Measurements from ENCODE around the gene TP73. TPM values are rescaled to one million over a fixed set of nuclear protein-coding genes. Genes with fewer than 3 reads are reported as not detected.

TP73 gene
- total RNA-seq, 5 donors from 2014 or later (not counting 1 experiment from before 2014, with no cell fraction given): 0.12 to 0.21 (median 0.18) TPM; not detected in 1

DNA sequence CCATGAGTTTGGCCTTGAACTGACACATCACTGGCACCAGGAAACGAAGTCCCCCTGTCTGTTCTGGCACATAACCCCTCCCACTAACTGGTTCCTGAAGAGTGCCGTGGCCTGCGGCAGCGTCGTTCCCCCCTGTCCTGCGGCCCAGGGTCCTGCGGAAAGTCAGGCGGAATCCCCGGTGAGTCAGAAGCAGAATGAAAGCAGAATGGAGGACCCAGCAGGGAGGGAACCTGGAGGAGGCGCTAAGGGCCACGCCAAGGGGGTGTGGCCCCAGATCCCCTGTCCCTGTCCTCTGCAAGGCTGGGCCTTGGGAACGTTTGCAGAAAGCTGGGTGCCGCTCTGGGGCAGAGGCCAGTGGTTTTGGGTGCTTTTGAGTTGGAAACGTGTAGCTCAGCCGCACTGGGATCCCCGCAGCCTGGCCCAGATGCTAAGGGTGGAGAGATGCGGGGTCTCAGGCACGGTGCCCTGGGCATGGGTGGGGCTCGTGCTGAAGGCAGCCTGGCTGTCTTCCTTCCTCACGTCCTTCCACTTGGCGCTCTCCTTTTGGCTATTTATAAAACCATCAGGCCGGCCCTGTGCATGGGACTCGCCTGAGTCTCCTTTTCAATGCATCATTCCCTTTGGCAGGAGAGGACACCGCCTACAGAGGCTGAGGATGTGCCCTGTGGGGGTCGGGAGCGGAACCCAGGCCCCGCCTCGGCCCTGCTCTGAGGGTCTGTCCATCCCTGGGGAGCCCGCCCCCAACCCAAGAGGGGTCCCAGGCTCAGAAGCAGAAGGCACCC is 36.2 kb downstream of the TP73 start:
- Histone ChIP-seq H3K27ac (ENCODE audit: low read length) (no peak overlapping the region), H3K4me1 (ENCODE audit: control insufficient read depth in 1 of 2, extremely low read depth in 1 of 2, insufficient read depth in 2 of 2, low read length in 2 of 2) (no peaks in the 10 kb centered on the region), H3K9me3 (no peaks in the 10 kb centered on the region), H3K36me3 (ENCODE audit: control insufficient read depth in 2 of 2, extremely low read depth in 1 of 2, insufficient read depth in 1 of 2, low read length in 1 of 2) (no peaks in the 10 kb centered on the region), H3K4me3 (ENCODE audit: control insufficient read depth in 1 of 2, extremely low read depth in 1 of 2, low read length in 1 of 2) (no peak overlapping the region), H3K27me3 (replicated peaks in 1 of 2; ENCODE audit: control insufficient read depth in 2 of 2, extremely low read depth in 1 of 2, insufficient read depth in 2 of 2, low read length in 1 of 2) (peaks cover 0 to 47% of the 10 kb centered on the region in 2 experiments)
- Mint-ChIP-seq H3K4me3 (no peak overlapping the region), H3K27ac (no peak overlapping the region), H3K27me3 (peaks cover 0 to 5% of the 10 kb centered on the region in 2 donors), H3K9me3 (no peaks in the 10 kb centered on the region), H3K36me3 (no peaks in the 10 kb centered on the region), H3K4me1 (no peaks in the 10 kb centered on the region)
- no peak for ATAC-seq (replicated peaks in 1 of 4)
- CTCF ChIA-PET: no interaction called here
- WGBS (ENCODE audit: insufficient coverage): 56% methylated on average over 24 of the region's 29 CpGs
- POLR2A ChIA-PET: no interaction called here
- no peak for DNase-seq

- Histone ChIP-seq H3K4me1 (ENCODE audit: control insufficient read depth in 1 of 2, extremely low read depth in 1 of 2, insufficient read depth in 2 of 2, low read length in 2 of 2) (no peaks in the 10 kb centered on the region), H3K4me3 (ENCODE audit: control insufficient read depth in 1 of 2, extremely low read depth in 1 of 2, low read length in 1 of 2) (no peak overlapping the region), H3K27ac (ENCODE audit: low read length) (no peak overlapping the region), H3K36me3 (ENCODE audit: control insufficient read depth in 2 of 2, extremely low read depth in 1 of 2, insufficient read depth in 1 of 2, low read length in 1 of 2) (no peaks in the 10 kb centered on the region), H3K9me3 (no peaks in the 10 kb centered on the region), H3K27me3 (replicated peaks in 1 of 2; ENCODE audit: control insufficient read depth in 2 of 2, extremely low read depth in 1 of 2, insufficient read depth in 2 of 2, low read length in 1 of 2) (peaks cover 0 to 40% of the 10 kb centered on the region in 2 experiments)
- POLR2A ChIA-PET: no interaction called here
- Mint-ChIP-seq H3K36me3 (no peaks in the 10 kb centered on the region), H3K4me1 (no peaks in the 10 kb centered on the region), H3K9me3 (no peaks in the 10 kb centered on the region), H3K4me3 (no peak overlapping the region), H3K27me3 (peaks cover 0 to 4% of the 10 kb centered on the region in 2 donors), H3K27ac (no peak overlapping the region)
- WGBS (ENCODE audit: insufficient coverage): 63% methylated on average over 11 of the region's 19 CpGs
- DNase-seq (no peak), ATAC-seq (replicated peaks in 1 of 4) (no peak)
- CTCF ChIA-PET: no interaction called here
These were observed 36.9 kb downstream of the TP73 start for GRCh38 chr1:3689138-3689750.

DNA sequence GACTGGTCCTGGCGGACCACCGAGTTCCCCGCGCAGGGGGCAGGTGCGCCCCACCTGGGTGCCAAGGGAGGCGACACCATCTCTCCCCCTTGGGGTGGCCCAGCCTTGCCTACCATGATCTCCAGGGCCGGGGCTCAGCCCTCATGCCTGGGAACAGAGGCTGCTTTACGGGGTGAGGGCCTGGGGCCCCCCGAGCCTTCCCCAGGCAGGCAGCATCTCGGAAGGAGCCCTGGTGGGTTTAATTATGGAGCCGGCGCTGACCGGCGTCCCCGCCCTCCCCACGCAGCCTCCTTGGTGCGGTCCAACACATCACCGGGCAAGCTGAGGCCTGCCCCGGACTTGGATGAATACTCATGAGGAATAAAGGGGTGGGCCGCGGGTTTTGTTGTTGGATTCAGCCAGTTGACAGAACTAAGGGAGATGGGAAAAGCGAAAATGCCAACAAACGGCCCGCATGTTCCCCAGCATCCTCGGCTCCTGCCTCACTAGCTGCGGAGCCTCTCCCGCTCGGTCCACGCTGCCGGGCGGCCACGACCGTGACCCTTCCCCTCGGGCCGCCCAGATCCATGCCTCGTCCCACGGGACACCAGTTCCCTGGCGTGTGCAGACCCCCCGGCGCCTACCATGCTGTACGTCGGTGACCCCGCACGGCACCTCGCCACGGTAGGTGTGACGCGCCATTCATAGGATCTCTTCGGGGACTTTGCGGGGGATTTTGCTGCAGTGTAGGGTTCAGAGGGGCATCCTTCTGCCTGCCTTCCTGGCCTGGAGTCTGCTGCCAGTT is 38.2 kb downstream of the TP73 start:
- Histone ChIP-seq H3K4me3 (ENCODE audit: control insufficient read depth in 1 of 2, extremely low read depth in 1 of 2, low read length in 1 of 2) (no peak overlapping the region), H3K27ac (ENCODE audit: low read length) (no peak overlapping the region), H3K36me3 (ENCODE audit: control insufficient read depth in 2 of 2, extremely low read depth in 1 of 2, insufficient read depth in 1 of 2, low read length in 1 of 2) (no peaks in the 10 kb centered on the region), H3K27me3 (replicated peaks in 1 of 2; ENCODE audit: control insufficient read depth in 2 of 2, extremely low read depth in 1 of 2, insufficient read depth in 2 of 2, low read length in 1 of 2) (peaks cover 0 to 36% of the 10 kb centered on the region in 2 experiments), H3K4me1 (ENCODE audit: control insufficient read depth in 1 of 2, extremely low read depth in 1 of 2, insufficient read depth in 2 of 2, low read length in 2 of 2) (peaks cover 0 to 2% of the 10 kb centered on the region in 2 experiments), H3K9me3 (no peaks in the 10 kb centered on the region)
- H3K4me3 Mint-ChIP-seq: no peak overlapping the region
- 95% methylated on average over 35 of the region's 50 CpGs for WGBS (ENCODE audit: insufficient coverage)
- no peak overlapping the region for H3K27ac Mint-ChIP-seq
- no peaks in the 10 kb centered on the region for H3K9me3 Mint-ChIP-seq
- CTCF ChIA-PET: no interaction called here
- POLR2A ChIA-PET: no interaction called here
- no peak for DNase-seq
- no peaks in the 10 kb centered on the region for H3K4me1 Mint-ChIP-seq
- no peak for ATAC-seq (replicated peaks in 1 of 4)
- no peaks in the 10 kb centered on the region for H3K36me3 Mint-ChIP-seq
- H3K27me3 Mint-ChIP-seq: peaks cover 0 to 2% of the 10 kb centered on the region in 2 donors

- peaks cover 0 to 2% (median 0%) of the 10 kb centered on the region in 3 donors for H3K4me1 Mint-ChIP-seq
- Histone ChIP-seq H3K27ac (ENCODE audit: low read length) (no peak overlapping the region), H3K4me1 (ENCODE audit: control insufficient read depth in 1 of 2, extremely low read depth in 1 of 2, insufficient read depth in 2 of 2, low read length in 2 of 2) (peaks cover 0 to 8% of the 10 kb centered on the region in 2 experiments), H3K9me3 (no peaks in the 10 kb centered on the region), H3K27me3 (replicated peaks in 1 of 2; ENCODE audit: control insufficient read depth in 2 of 2, extremely low read depth in 1 of 2, insufficient read depth in 2 of 2, low read length in 1 of 2) (peaks cover 0 to 39% of the 10 kb centered on the region in 2 experiments), H3K4me3 (ENCODE audit: control insufficient read depth in 1 of 2, extremely low read depth in 1 of 2, low read length in 1 of 2) (no peak overlapping the region), H3K36me3 (ENCODE audit: control insufficient read depth in 2 of 2, extremely low read depth in 1 of 2, insufficient read depth in 1 of 2, low read length in 1 of 2) (no peaks in the 10 kb centered on the region)
- H3K9me3 Mint-ChIP-seq: no peaks in the 10 kb centered on the region
- no peak overlapping the region for H3K4me3 Mint-ChIP-seq
- no peak for ATAC-seq (replicated peaks in 1 of 4)
- H3K27ac Mint-ChIP-seq: no peak overlapping the region
- no peak for DNase-seq
- H3K36me3 Mint-ChIP-seq: no peaks in the 10 kb centered on the region
- 83% methylated on average over 24 of the region's 24 CpGs for WGBS (ENCODE audit: insufficient coverage)
- ChIA-PET CTCF (no interaction called here), POLR2A (interaction anchor here in 1 of 2 donors (0.6 kb wide), 1 partner anchor 14 kb away, joined by 11 read pairs; no protein-coding TSS in a partner anchor)
- H3K27me3 Mint-ChIP-seq: peaks cover 3 to 11% of the 10 kb centered on the region in 2 donors
These were observed 39.3 kb downstream of the TP73 start for GRCh38 chr1:3691421-3692204.

GRCh38 chr1:3692598-3692997 is 40.3 kb downstream of the TP73 start:
- DNase-seq (no peak), ATAC-seq (replicated peaks in 1 of 4) (no peak)
- POLR2A ChIA-PET: no interaction called here
- Mint-ChIP-seq H3K27ac (no peak overlapping the region), H3K4me1 (peaks cover 0 to 2% (median 0%) of the 10 kb centered on the region in 3 donors), H3K9me3 (no peaks in the 10 kb centered on the region), H3K27me3 (peaks cover 3 to 14% of the 10 kb centered on the region in 2 donors), H3K4me3 (no peak overlapping the region), H3K36me3 (no peaks in the 10 kb centered on the region)
- H3K27me3 ChIP-seq (replicated peaks in 1 of 2; ENCODE audit: control insufficient read depth in 2 of 2, extremely low read depth in 1 of 2, insufficient read depth in 2 of 2, low read length in 1 of 2): peaks cover 0 to 44% of the 10 kb centered on the region in 2 experiments
- no peak overlapping the region for H3K27ac ChIP-seq (ENCODE audit: low read length)
- H3K36me3 ChIP-seq (ENCODE audit: control insufficient read depth in 2 of 2, extremely low read depth in 1 of 2, insufficient read depth in 1 of 2, low read length in 1 of 2): no peaks in the 10 kb centered on the region
- peaks cover 0 to 8% of the 10 kb centered on the region in 2 experiments for H3K4me1 ChIP-seq (ENCODE audit: control insufficient read depth in 1 of 2, extremely low read depth in 1 of 2, insufficient read depth in 2 of 2, low read length in 2 of 2)
- H3K9me3 ChIP-seq: no peaks in the 10 kb centered on the region
- H3K4me3 ChIP-seq (ENCODE audit: control insufficient read depth in 1 of 2, extremely low read depth in 1 of 2, low read length in 1 of 2): no peak overlapping the region
- CTCF ChIA-PET: no interaction called here
- WGBS (ENCODE audit: insufficient coverage): 84% methylated on average over 11 of the region's 13 CpGs

- Mint-ChIP-seq H3K27me3 (peaks cover 3 to 15% of the 10 kb centered on the region in 2 donors), H3K27ac (no peak overlapping the region), H3K4me1 (peaks cover 0 to 2% (median 0%) of the 10 kb centered on the region in 3 donors), H3K9me3 (no peaks in the 10 kb centered on the region), H3K4me3 (no peak overlapping the region), H3K36me3 (no peaks in the 10 kb centered on the region)
- H3K27me3 ChIP-seq (replicated peaks in 1 of 2; ENCODE audit: control insufficient read depth in 2 of 2, extremely low read depth in 1 of 2, insufficient read depth in 2 of 2, low read length in 1 of 2): peaks cover 0 to 46% of the 10 kb centered on the region in 2 experiments
- no peaks in the 10 kb centered on the region for H3K9me3 ChIP-seq
- CTCF ChIA-PET: no interaction called here
- DNase-seq (no peak), ATAC-seq (replicated peaks in 1 of 4) (no peak)
- POLR2A ChIA-PET: no interaction called here
- 98% methylated on average over 5 of the region's 11 CpGs for WGBS (ENCODE audit: insufficient coverage)
- H3K4me1 ChIP-seq (ENCODE audit: control insufficient read depth in 1 of 2, extremely low read depth in 1 of 2, insufficient read depth in 2 of 2, low read length in 2 of 2): peaks cover 0 to 8% of the 10 kb centered on the region in 2 experiments
- no peak overlapping the region for H3K4me3 ChIP-seq (ENCODE audit: control insufficient read depth in 1 of 2, extremely low read depth in 1 of 2, low read length in 1 of 2)
- H3K27ac ChIP-seq (ENCODE audit: low read length): no peak overlapping the region
- H3K36me3 ChIP-seq (ENCODE audit: control insufficient read depth in 2 of 2, extremely low read depth in 1 of 2, insufficient read depth in 1 of 2, low read length in 1 of 2): no peaks in the 10 kb centered on the region
These were observed 41.0 kb downstream of the TP73 start for GRCh38 chr1:3693321-3693720.
